ENCODE data around the gene NDFIP1.

NDFIP1 gene

GRCh38 chr5:142108432-142109330 lies at the start of gene NDFIP1:
TSS of gene NDFIP1 (plus strand) at chr5:142108779. CDS start at chr5:142108975, 196 bp downstream.
- peak within 1 kb of the TSS; percentile 75 for H3K4me3 ChIP-seq (ENCODE audit: low read depth, low read length)
- TF ChIP-seq CTCF (IDR thresholded peaks at IDR 0.05; ENCODE audit: low read depth, low read length, missing control alignments) = peak; percentile 5
- DNase-seq (ENCODE audit: low read depth) = no peak

- no peak overlapping the region for H3K4me3 ChIP-seq (ENCODE audit: low read depth, low read length)
- no peak for DNase-seq (ENCODE audit: low read depth)
- TF ChIP-seq CTCF (IDR thresholded peaks at IDR 0.05; ENCODE audit: low read depth, low read length, missing control alignments) = no peak
Observed at GRCh38 chr5:142059304-142059940, 49.2 kb upstream of the NDFIP1 start.

GRCh38 chr5:142063376-142063775 lies 45.2 kb upstream of the NDFIP1 start:
- no peak overlapping the region for H3K4me3 ChIP-seq (ENCODE audit: low read depth, low read length)
- no peak for DNase-seq (ENCODE audit: low read depth)
- no peak for TF ChIP-seq CTCF (IDR thresholded peaks at IDR 0.05; ENCODE audit: low read depth, low read length, missing control alignments)

- no peak for DNase-seq (ENCODE audit: low read depth)
- H3K4me3 ChIP-seq (ENCODE audit: low read depth, low read length) = no peak overlapping the region
- TF ChIP-seq CTCF (IDR thresholded peaks at IDR 0.05; ENCODE audit: low read depth, low read length, missing control alignments) = no peak
Observed at GRCh38 chr5:142063878-142064331, 44.7 kb upstream of the NDFIP1 start.

- H3K4me3 ChIP-seq (ENCODE audit: low read depth, low read length) = no peak overlapping the region
- TF ChIP-seq CTCF (IDR thresholded peaks at IDR 0.05; ENCODE audit: low read depth, low read length, missing control alignments) = no peak
- DNase-seq (ENCODE audit: low read depth) = no peak
Observed at GRCh38 chr5:142065273-142065672, 43.3 kb upstream of the NDFIP1 start.

- no peak overlapping the region for H3K4me3 ChIP-seq (ENCODE audit: low read depth, low read length)
- no peak for DNase-seq (ENCODE audit: low read depth)
- TF ChIP-seq CTCF (IDR thresholded peaks at IDR 0.05; ENCODE audit: low read depth, low read length, missing control alignments) = no peak
Observed at GRCh38 chr5:142069606-142070399, 38.8 kb upstream of the NDFIP1 start.

Data from GM12864 (cell line).